ENCODE results near the gene TTC21A. TPM values are rescaled to one million over a fixed set of nuclear protein-coding genes. Genes with fewer than 3 reads are reported as not detected.

Gene TTC21A
- total and polyA plus RNA-seq, 11 donors, result 0.72 to 4.8 (median 1.9) TPM

DNA sequence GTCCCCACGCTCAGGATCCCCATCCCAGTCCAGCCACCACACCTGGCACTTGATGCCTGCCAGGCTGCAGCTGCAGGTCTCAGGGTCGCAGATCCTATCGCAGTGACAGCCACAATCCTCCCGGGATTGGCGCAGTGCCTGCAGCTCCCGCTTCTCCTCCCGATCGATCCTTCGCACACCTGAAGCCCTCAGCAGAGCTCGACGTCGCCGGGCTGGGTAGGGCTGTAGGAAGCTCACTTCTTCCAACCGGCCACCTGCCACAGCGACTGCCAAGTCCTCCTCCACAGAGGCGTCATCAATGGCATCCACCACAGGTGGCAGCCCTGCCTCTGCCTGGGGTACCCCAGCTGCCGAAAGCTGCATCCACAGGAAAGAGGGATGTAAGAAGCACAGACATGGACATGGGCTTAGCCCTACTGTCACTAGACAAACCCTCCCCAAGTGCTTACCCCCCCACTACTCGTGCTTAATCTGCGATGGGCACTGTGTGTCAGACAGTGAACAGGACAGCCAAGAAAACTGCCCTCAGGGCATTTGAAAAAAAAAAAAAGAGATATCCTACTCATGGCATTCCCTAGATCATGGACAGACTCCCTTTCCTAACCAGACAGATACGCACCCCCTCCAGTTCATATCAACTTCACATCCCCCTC, 36.7 kb downstream of the TTC21A start:
- no peak overlapping the region for H3K27ac ChIP-seq

DNA sequence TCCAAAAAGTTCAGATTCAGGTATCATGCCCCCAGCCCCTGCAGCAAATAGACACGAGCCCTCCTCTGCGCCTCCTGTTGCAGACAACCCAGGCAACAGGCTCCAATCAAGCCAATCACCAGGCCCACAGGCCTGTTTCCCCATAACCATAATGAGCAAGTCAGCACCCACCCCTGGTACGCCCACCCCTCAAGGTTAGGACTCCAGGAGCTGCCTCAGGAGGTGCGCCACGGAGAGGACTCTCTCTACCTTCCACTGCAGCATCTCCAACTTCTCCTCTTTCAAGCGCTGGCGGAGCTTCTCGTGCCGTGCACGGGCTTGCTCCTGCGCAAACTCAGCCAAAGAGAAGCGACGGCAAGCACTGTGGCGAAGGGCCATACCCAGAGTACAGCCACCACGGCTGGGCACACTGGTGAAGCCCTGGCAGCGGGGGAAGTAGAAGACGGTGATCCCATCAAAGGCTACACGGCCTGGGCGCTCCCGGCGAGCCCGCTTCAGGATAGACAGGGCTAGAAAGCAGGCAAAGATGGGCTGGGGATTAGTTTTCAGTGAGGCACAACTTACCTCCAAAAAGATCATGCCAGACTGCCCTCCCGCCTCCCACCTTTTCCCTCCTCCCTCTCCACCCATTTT, 37.4 kb downstream of the TTC21A start:
- Histone ChIP-seq H3K4me1 (peaks cover 35 to 87% (median 72%) of the 10 kb centered on the region in 12 donors), H3K9me3 (no peaks in the 10 kb centered on the region)
- intact Hi-C loops (cut with DNase I), result loop anchor here in 2 of 10 donors (5.0 kb wide), 2 partner anchors 37 to 38 kb away; partner anchors contain the start of genes GORASP1 (in 1 of the 2) and TTC21A (in 1 of the 2)

More for the DNA sequence above, 36.7 kb downstream of the TTC21A start:
- Histone ChIP-seq H3K36me3 (peaks cover 15 to 72% (median 59%) of the 10 kb centered on the region in 9 donors), H3K4me1 (peaks cover 33 to 87% (median 71%) of the 10 kb centered on the region in 12 donors), H3K4me3 (no peak overlapping the region), H3K9me3 (no peaks in the 10 kb centered on the region), H3K27me3 (no peaks in the 10 kb centered on the region)
- TF ChIP-seq POLR2A (IDR thresholded peaks at IDR 0.05) (no peak), CTCF (IDR thresholded peaks at IDR 0.05) (no peak)
- no peak for DNase-seq
- WGBS, 4 donors, result 88 to 90% (median 88%) methylated on average over 20 of the region's 20 CpGs
- ATAC-seq, result no peak
- intact Hi-C loops (cut with DNase I), result loop anchor here in 1 of 10 donors (5.0 kb wide), 1 partner anchor 38 kb away; no protein-coding TSS in a partner anchor

DNA sequence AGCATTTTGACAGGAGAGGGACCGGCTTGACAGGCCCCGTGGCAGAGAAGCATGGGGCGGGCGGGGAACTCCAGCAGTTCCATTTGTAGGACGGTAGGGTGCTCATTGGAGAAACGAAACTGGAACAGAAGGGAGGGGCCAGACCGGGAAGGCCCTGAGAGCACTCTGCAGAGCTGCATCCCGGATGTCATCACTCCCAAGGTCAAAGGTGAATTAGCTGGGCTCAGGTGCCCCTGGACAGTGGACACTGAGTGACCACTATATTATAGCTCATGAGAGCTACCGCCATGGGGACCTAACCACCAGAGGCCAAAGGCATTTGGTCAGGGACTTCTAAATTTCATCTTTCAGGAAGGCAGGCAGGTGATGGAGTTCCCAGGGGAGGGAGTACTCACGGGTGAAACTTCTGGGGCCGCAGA, 38.6 kb downstream of the TTC21A start:
- peaks cover 15 to 56% (median 50%) of the 10 kb centered on the region in 9 donors for H3K36me3 ChIP-seq
- ATAC-seq (peak in 3 of 4 donors; percentile 2 to 19 (median 8)), DNase-seq (peak in 4 of 5 donors; percentile 47 to 64 (median 61))
- TF ChIP-seq CTCF (IDR thresholded peaks at IDR 0.05), result peak in 4 of 12 donors; percentile 26 to 34 (median 28)
- TF ChIP-seq POLR2A (IDR thresholded peaks at IDR 0.05), result no peak
- peak overlapping the region in 10 of 12 donors; percentile 24 to 100 (median 91) for H3K27ac ChIP-seq
- 43 to 56% (median 51%) methylated on average over 10 to 11 of the region's 11 CpGs for WGBS, 4 donors
- no peaks in the 10 kb centered on the region for H3K9me3 ChIP-seq
- peaks cover 40 to 87% (median 72%) of the 10 kb centered on the region in 12 donors for H3K4me1 ChIP-seq
- H3K27me3 ChIP-seq, result no peaks in the 10 kb centered on the region
- H3K4me3 ChIP-seq, result peak overlapping the region in 1 of 12 donors; percentile 1
- intact Hi-C loops (cut with DNase I), result loop anchor here in 1 of 10 donors (5.0 kb wide), 1 partner anchor 39 kb away; the partner anchor contains the start of genes GORASP1 and TTC21A

More for the DNA sequence above, 37.4 kb downstream of the TTC21A start:
- no peak for ATAC-seq
- DNase-seq, result no peak
- no peaks in the 10 kb centered on the region for H3K27me3 ChIP-seq
- peaks cover 15 to 68% (median 59%) of the 10 kb centered on the region in 9 donors for H3K36me3 ChIP-seq
- H3K4me3 ChIP-seq, result no peak overlapping the region
- no peak overlapping the region for H3K27ac ChIP-seq
- 95 to 97% (median 96%) methylated on average over 19 to 23 of the region's 23 CpGs for WGBS, 4 donors
- no peak for TF ChIP-seq POLR2A (IDR thresholded peaks at IDR 0.05)
- TF ChIP-seq CTCF (IDR thresholded peaks at IDR 0.05), result no peak
